HEK293 (cell line): ENCODE data around the gene FRMD3.
A peak's percentile ranks its signal among the peaks of the same experiment; 100 is the strongest.

ENCODE experiments used
- CTCF ChIA-PET: fragments of 350-600 bp; formaldehyde crosslinking; extraction: SDS; loops from one replicate; lab custom pipeline; 2021; ENCODE audit warnings: antibody characterized with exemption; lab: Yijun Ruan, JAX
- POLR2A ChIA-PET: fragments of 300-600 bp; formaldehyde crosslinking; extraction: SDS; loops from one replicate; lab custom pipeline; 2020; ENCODE audit warnings: antibody characterized with exemption, inconsistent platforms; lab: Yijun Ruan, JAX
- H3K27ac ChIP-seq: fragments of 200-500 bp; sonication (Bioruptor generic); 2 replicates; pipeline ENCODE4 v1.5.1; 2014; ENCODE audit warnings: low read depth, low read length, control low read depth, inconsistent platforms; ENCODE audit errors: extremely low read depth
- H3K36me3 ChIP-seq, 2 experiments: fragments of 200-500 bp in 1 of 2; sonication (Bioruptor generic) in 1 of 2; 1 replicate in 1 of 2; 2 replicates in 1 of 2; pipeline ENCODE4 v1.5.1; 2014 to 2017; ENCODE audit warnings: inconsistent platforms in 2 of 2, low read length in 2 of 2; ENCODE audit not compliant: control insufficient read depth in 2 of 2, insufficient read depth in 1 of 2
- H3K4me1 ChIP-seq: fragments of 200-500 bp; sonication (Bioruptor generic); 2 replicates; pipeline ENCODE4 v1.5.1; 2014; ENCODE audit warnings: mild to moderate bottlenecking, low read length, inconsistent platforms; ENCODE audit not compliant: control insufficient read depth, insufficient read depth
- H3K4me3 ChIP-seq: 2 replicates; pipeline ENCODE4 v1.5.1; 2011; ENCODE audit warnings: low read depth, mild to moderate bottlenecking, control low read depth, low read length, moderate library complexity
- H3K9me3 ChIP-seq: fragments of 200-500 bp; sonication (Bioruptor generic); 2 replicates; pipeline ENCODE4 v1.5.1; 2014; ENCODE audit warnings: low read depth, low read length, inconsistent platforms; ENCODE audit not compliant: control insufficient read depth, insufficient read depth
- EGR2 ChIP-seq: fragments of 450-650 bp; formaldehyde crosslinking; IDR thresholded peaks from 2 replicates; pipeline ENCODE4 v1.5.1; 2016; ENCODE audit warnings: low read depth, missing biosample characterization, missing genetic modification characterization
- GLIS2 ChIP-seq: fragments of 450-650 bp; formaldehyde crosslinking; IDR thresholded peaks from 2 replicates; pipeline ENCODE4 v1.5.1; 2016; ENCODE audit warnings: missing biosample characterization, missing genetic modification characterization
- WT1 ChIP-seq: fragments of 450-650 bp; formaldehyde crosslinking; IDR thresholded peaks from 2 replicates; pipeline ENCODE4 v1.5.1; 2016; ENCODE audit warnings: missing biosample characterization, missing genetic modification characterization
- YY2 ChIP-seq: fragments of 450-650 bp; formaldehyde crosslinking; IDR thresholded peaks from 2 replicates; pipeline ENCODE4 v1.5.1; 2016; ENCODE audit warnings: missing biosample characterization, missing genetic modification characterization
- ZBTB48 ChIP-seq: fragments of 450-650 bp; formaldehyde crosslinking; IDR thresholded peaks from 2 replicates; pipeline ENCODE4 v1.5.1; 2016; ENCODE audit warnings: missing biosample characterization, missing genetic modification characterization
- ZNF24 ChIP-seq: fragments of 450-650 bp; formaldehyde crosslinking; IDR thresholded peaks from 2 replicates; pipeline ENCODE4 v1.5.1; 2016; ENCODE audit warnings: missing biosample characterization, missing genetic modification characterization
- ZNF266 ChIP-seq: fragments of 450-650 bp; formaldehyde crosslinking; IDR thresholded peaks from 2 replicates; pipeline ENCODE4 v1.5.1; 2016; ENCODE audit warnings: missing biosample characterization, missing genetic modification characterization, low read depth
- ZNF311 ChIP-seq: fragments of 450-650 bp; formaldehyde crosslinking; IDR thresholded peaks from 2 replicates; pipeline ENCODE4 v1.5.1; 2017; ENCODE audit warnings: missing biosample characterization, missing genetic modification characterization, borderline replicate concordance
- ZNF335 ChIP-seq: fragments of 450-650 bp; formaldehyde crosslinking; conservative IDR thresholded peaks from 2 replicates; pipeline ENCODE4 v1.5.1; 2016; ENCODE audit warnings: missing biosample characterization, missing genetic modification characterization
- ZNF37A ChIP-seq: fragments of 450-650 bp; IDR thresholded peaks from 2 replicates; pipeline ENCODE4 v1.5.1; 2018; ENCODE audit warnings: missing biosample characterization, missing genetic modification characterization
- ZNF394 ChIP-seq: fragments of 450-650 bp; formaldehyde crosslinking; IDR thresholded peaks from 2 replicates; pipeline ENCODE4 v1.5.1; 2016; ENCODE audit warnings: missing biosample characterization, missing genetic modification characterization, mild to moderate bottlenecking, moderate library complexity, borderline replicate concordance
- ZNF521 ChIP-seq: fragments of 450-650 bp; formaldehyde crosslinking; IDR thresholded peaks from 2 replicates; pipeline ENCODE4 v1.5.1; 2017; ENCODE audit warnings: missing biosample characterization, mild to moderate bottlenecking, missing genetic modification characterization
- ZNF529 ChIP-seq: fragments of 450-650 bp; formaldehyde crosslinking; IDR thresholded peaks from 2 replicates; pipeline ENCODE4 v1.5.1; 2017; ENCODE audit warnings: missing genetic modification characterization, missing biosample characterization; ENCODE audit not compliant: insufficient replicate concordance
- ZNF561 ChIP-seq: fragments of 450-650 bp; IDR thresholded peaks from 2 replicates; pipeline ENCODE4 v1.5.1; 2018; ENCODE audit warnings: missing biosample characterization, missing genetic modification characterization, borderline replicate concordance
- ZNF623 ChIP-seq: fragments of 450-650 bp; formaldehyde crosslinking; IDR thresholded peaks from 2 replicates; pipeline ENCODE4 v1.5.1; 2016; ENCODE audit warnings: missing biosample characterization, missing genetic modification characterization
- ZNF707 ChIP-seq: fragments of 450-650 bp; formaldehyde crosslinking; IDR thresholded peaks from 2 replicates; pipeline ENCODE4 v1.5.1; 2016; ENCODE audit warnings: missing biosample characterization, missing genetic modification characterization
- ZNF747 ChIP-seq: fragments of 450-650 bp; formaldehyde crosslinking; IDR thresholded peaks from 2 replicates; pipeline ENCODE4 v1.5.1; 2016; ENCODE audit warnings: missing biosample characterization, missing genetic modification characterization
- ZNF785 ChIP-seq: fragments of 450-650 bp; formaldehyde crosslinking; IDR thresholded peaks from 2 replicates; pipeline ENCODE4 v1.5.1; 2016; ENCODE audit warnings: missing biosample characterization, missing genetic modification characterization
- ZSCAN23 ChIP-seq: fragments of 450-650 bp; formaldehyde crosslinking; IDR thresholded peaks from 2 replicates; pipeline ENCODE4 v1.5.1; 2016; ENCODE audit warnings: missing biosample characterization, missing genetic modification characterization
- ZSCAN30 ChIP-seq: fragments of 450-650 bp; IDR thresholded peaks from 2 replicates; pipeline ENCODE4 v1.5.1; 2018; ENCODE audit warnings: missing biosample characterization, mild to moderate bottlenecking, missing genetic modification characterization, moderate library complexity
- TF ChIP-seq, protein P1 (sequence below): fragments of 450-650 bp; formaldehyde crosslinking; IDR thresholded peaks from 2 replicates; pipeline ENCODE4 v1.5.1; 2016; ENCODE audit warnings: missing biosample characterization, missing genetic modification characterization
- TF ChIP-seq, protein P2 (sequence below): fragments of 450-650 bp; formaldehyde crosslinking; IDR thresholded peaks from 2 replicates; pipeline ENCODE4 v1.5.1; 2016; ENCODE audit warnings: missing biosample characterization, missing genetic modification characterization
- TF ChIP-seq, protein P3 (sequence below): fragments of 450-650 bp; formaldehyde crosslinking; IDR thresholded peaks from 2 replicates; pipeline ENCODE4 v1.5.1; 2016; ENCODE audit warnings: missing biosample characterization, missing genetic modification characterization, low read depth
- TF ChIP-seq, protein P4 (sequence below): fragments of 450-650 bp; formaldehyde crosslinking; IDR thresholded peaks from 2 replicates; pipeline ENCODE4 v1.5.0; 2017; ENCODE audit warnings: missing biosample characterization, missing genetic modification characterization, borderline replicate concordance

Gene FRMD3

DNA sequence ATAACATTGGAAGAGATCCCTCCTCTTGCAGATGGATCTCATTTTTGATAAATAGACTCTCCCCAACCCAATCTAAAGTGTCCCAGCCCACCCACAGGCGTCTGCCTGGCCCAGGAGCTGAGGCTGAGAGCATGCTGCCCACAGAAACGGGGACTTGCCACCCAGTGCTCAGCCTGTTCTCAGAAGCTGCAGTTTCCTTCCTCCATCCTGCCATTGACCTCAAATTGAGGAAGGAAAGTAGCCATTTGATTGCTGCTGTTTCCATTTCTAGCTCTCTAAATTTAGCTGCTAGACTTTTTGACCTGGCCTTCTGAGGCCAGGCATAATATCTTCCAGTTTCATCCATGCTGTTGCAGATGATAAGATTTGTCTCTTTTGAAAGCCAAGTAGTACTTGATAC is 31.1 kb upstream of the FRMD3 start:
- H3K4me3 ChIP-seq, result no peak overlapping the region
- H3K27ac ChIP-seq, result no peak overlapping the region
- no peak for TF ChIP-seq ZNF266 (tag by site-specific recombination)
- no peak for TF ChIP-seq WT1 (tag by site-specific recombination)
- TF ChIP-seq ZNF394 (tag by site-specific recombination), result no peak
- TF ChIP-seq, protein P1, sequence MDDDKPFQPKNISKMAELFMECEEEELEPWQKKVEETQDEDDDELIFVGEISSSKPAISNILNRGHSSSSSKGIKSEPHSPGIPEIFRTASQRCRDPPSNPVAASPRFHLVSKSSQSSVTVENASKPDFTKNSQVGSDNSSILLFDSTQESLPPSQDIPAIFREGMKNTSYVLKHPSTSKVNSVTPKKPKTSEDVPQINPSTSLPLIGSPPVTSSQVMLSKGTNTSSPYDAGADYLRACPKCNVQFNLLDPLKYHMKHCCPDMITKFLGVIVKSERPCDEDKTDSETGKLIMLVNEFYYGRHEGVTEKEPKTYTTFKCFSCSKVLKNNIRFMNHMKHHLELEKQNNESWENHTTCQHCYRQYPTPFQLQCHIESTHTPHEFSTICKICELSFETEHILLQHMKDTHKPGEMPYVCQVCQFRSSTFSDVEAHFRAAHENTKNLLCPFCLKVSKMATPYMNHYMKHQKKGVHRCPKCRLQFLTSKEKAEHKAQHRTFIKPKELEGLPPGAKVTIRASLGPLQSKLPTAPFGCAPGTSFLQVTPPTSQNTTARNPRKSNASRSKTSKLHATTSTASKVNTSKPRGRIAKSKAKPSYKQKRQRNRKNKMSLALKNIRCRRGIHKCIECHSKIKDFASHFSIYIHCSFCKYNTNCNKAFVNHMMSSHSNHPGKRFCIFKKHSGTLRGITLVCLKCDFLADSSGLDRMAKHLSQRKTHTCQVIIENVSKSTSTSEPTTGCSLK (tag by site-specific recombination), result no peak
- no peak for TF ChIP-seq ZNF785 (tag by site-specific recombination)
- TF ChIP-seq GLIS2, result no peak
- TF ChIP-seq EGR2 (tag by site-specific recombination), result no peak
- no peak for TF ChIP-seq ZNF747 (tag by site-specific recombination)
- no peak for TF ChIP-seq ZNF521 (tag by site-specific recombination)
- ChIA-PET CTCF (no interaction called here), POLR2A (no interaction called here)
- H3K4me1 ChIP-seq, result no peaks in the 10 kb centered on the region
- no peaks in the 10 kb centered on the region for H3K9me3 ChIP-seq
- H3K36me3 ChIP-seq, result no peaks in the 10 kb centered on the region

DNA sequence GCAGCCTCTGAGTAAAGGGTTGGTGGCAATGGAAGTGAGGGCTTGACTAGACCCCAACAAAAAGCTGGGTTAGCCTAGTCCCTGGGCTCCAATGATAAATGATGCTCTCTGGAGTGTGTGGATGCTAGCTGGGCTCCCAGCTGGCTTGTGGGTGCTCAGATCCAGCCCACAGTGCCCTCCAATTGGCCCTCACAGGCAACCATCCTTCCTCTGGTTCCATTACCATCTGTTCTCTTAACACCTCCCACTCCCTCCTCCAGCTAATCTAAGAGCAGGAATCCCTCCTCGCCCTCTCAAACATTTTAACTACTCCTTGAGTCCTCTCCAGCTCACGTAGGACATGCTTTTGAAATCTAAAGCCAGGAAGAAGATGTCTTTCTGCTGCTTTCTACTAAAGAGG is 25.2 kb upstream of the FRMD3 start:
- ChIA-PET POLR2A (interaction anchor here (0.6 kb wide), 1 partner anchor 70 kb away, joined by 7 read pairs; no protein-coding TSS in a partner anchor), CTCF (interaction anchor here (0.6 to 1.1 kb wide), 3 partner anchors 21 to 227 kb away, joined by 3 read pairs; no protein-coding TSS in a partner anchor)
- Histone ChIP-seq H3K27ac (no peak overlapping the region), H3K4me3 (no peak overlapping the region), H3K4me1 (no peaks in the 10 kb centered on the region), H3K36me3 (no peaks in the 10 kb centered on the region), H3K9me3 (no peaks in the 10 kb centered on the region)
- no peak for TF ChIP-seq ZNF37A (tag by site-specific recombination)
- TF ChIP-seq ZBTB48, result no peak
- TF ChIP-seq, protein P2, sequence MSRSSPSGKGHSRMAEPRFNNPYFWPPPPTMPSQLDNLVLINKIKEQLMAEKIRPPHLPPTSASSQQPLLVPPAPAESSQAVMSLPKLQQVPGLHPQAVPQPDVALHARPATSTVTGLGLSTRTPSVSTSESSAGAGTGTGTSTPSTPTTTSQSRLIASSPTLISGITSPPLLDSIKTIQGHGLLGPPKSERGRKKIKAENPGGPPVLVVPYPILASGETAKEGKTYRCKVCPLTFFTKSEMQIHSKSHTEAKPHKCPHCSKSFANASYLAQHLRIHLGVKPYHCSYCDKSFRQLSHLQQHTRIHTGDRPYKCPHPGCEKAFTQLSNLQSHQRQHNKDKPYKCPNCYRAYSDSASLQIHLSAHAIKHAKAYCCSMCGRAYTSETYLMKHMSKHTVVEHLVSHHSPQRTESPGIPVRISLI (tag by site-specific recombination), result no peak
- TF ChIP-seq EGR2 (tag by site-specific recombination), result peak; percentile 13; the same call in 1 of the 2 replicates

DNA sequence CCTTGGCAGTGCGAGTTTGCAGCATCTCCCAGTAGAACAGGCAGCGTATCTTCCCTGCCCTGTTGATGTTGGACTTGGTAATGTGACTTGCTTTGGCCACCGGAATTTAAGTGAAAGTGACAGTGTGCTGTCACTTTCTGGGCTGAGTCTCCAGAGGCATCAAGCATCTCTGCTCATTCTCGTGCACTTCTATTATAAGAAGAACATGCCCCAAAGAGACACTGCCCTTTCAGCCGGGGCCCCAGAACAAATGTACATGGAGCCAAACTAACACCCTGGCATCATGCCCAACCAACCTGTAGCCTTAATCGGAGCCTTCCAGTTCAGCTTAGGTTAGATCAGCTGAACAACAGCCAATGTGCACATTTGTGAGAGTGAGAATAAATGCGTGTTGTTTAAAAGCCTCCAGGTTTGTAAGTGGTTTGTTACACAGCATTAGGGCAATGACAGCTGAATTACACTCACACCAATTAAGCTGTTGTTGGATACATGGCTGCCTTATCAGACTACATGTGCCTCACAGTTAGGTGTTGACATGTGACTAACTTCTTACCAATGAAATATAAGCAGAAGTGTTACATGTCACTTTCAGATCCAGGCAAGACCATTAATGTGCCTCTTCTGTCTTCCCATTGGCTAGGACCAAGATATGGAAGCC is 22.1 kb upstream of the FRMD3 start:
- ChIA-PET CTCF (interaction anchor here (0.6 to 2.0 kb wide), 2 partner anchors 36 to 192 kb away, joined by 4 to 8 read pairs; no protein-coding TSS in a partner anchor), POLR2A (no interaction called here)
- Histone ChIP-seq H3K36me3 (no peaks in the 10 kb centered on the region), H3K9me3 (no peaks in the 10 kb centered on the region), H3K4me1 (no peaks in the 10 kb centered on the region), H3K27ac (no peak overlapping the region), H3K4me3 (no peak overlapping the region)
- TF ChIP-seq, protein P3, sequence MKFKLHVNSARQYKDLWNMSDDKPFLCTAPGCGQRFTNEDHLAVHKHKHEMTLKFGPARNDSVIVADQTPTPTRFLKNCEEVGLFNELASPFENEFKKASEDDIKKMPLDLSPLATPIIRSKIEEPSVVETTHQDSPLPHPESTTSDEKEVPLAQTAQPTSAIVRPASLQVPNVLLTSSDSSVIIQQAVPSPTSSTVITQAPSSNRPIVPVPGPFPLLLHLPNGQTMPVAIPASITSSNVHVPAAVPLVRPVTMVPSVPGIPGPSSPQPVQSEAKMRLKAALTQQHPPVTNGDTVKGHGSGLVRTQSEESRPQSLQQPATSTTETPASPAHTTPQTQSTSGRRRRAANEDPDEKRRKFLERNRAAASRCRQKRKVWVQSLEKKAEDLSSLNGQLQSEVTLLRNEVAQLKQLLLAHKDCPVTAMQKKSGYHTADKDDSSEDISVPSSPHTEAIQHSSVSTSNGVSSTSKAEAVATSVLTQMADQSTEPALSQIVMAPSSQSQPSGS (tag by site-specific recombination), result no peak
- no peak for TF ChIP-seq ZSCAN23 (tag by site-specific recombination)
- TF ChIP-seq ZNF529 (tag by site-specific recombination), result no peak
- TF ChIP-seq, protein P4, sequence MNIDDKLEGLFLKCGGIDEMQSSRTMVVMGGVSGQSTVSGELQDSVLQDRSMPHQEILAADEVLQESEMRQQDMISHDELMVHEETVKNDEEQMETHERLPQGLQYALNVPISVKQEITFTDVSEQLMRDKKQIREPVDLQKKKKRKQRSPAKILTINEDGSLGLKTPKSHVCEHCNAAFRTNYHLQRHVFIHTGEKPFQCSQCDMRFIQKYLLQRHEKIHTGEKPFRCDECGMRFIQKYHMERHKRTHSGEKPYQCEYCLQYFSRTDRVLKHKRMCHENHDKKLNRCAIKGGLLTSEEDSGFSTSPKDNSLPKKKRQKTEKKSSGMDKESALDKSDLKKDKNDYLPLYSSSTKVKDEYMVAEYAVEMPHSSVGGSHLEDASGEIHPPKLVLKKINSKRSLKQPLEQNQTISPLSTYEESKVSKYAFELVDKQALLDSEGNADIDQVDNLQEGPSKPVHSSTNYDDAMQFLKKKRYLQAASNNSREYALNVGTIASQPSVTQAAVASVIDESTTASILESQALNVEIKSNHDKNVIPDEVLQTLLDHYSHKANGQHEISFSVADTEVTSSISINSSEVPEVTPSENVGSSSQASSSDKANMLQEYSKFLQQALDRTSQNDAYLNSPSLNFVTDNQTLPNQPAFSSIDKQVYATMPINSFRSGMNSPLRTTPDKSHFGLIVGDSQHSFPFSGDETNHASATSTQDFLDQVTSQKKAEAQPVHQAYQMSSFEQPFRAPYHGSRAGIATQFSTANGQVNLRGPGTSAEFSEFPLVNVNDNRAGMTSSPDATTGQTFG (tag by site-specific recombination), result no peak
- no peak for TF ChIP-seq ZNF623
- TF ChIP-seq ZNF311 (tag by site-specific recombination), result no peak
- TF ChIP-seq YY2 (tag by site-specific recombination), result no peak
- TF ChIP-seq ZNF335 (tag by site-specific recombination), result no peak
- no peak for TF ChIP-seq ZNF24 (tag by site-specific recombination)
- TF ChIP-seq ZSCAN30 (tag by site-specific recombination), result no peak
- TF ChIP-seq ZNF707 (tag by site-specific recombination), result no peak
- TF ChIP-seq ZNF561 (tag by site-specific recombination), result no peak
